Keratinocyte (primary cell): ENCODE measurements around the gene UBTFL1. TPM values are rescaled to one million over a fixed set of nuclear protein-coding genes. Genes with fewer than 3 reads are reported as not detected.

Experiments used
- DNase-seq: peaks from one replicate; pipeline ENCODE4 v3.0.0-alpha.2; 2011; ENCODE audit warnings: low read depth, missing footprints, low spot score
- FAIRE-seq: peaks from 2 replicates; lab custom pipeline; 2011; peaks lifted over from hg19 to GRCh38; lab: Jason Lieb, UNC
- H2AFZ ChIP-seq: 2 replicates; pipeline ENCODE4 v1.6.0; 2012; ENCODE audit warnings: low read length, control low read depth, inconsistent platforms; ENCODE audit not compliant: control insufficient read depth
- H3K27ac ChIP-seq: 2 replicates; pipeline ENCODE4 v1.5.1; 2011; ENCODE audit warnings: low read length; ENCODE audit not compliant: control insufficient read depth, insufficient read depth
- H3K27me3 ChIP-seq: 3 replicates; pipeline ENCODE4 v1.6.0; 2011; ENCODE audit warnings: low read length; ENCODE audit not compliant: control insufficient read depth, insufficient read depth; ENCODE audit errors: extremely low read depth
- H3K36me3 ChIP-seq, 2 experiments: 2 replicates in 1 of 2; 3 replicates in 1 of 2; pipeline ENCODE4 v1.5.1; 2011; ENCODE audit warnings: low read length in 2 of 2, mild to moderate bottlenecking in 1 of 2; ENCODE audit not compliant: control insufficient read depth in 2 of 2, insufficient read depth in 2 of 2; ENCODE audit errors: extremely low read depth in 1 of 2
- H3K4me1 ChIP-seq: 3 replicates; pipeline ENCODE4 v1.5.1; 2011; ENCODE audit warnings: low read length; ENCODE audit not compliant: control insufficient read depth, insufficient read depth; ENCODE audit errors: extremely low read depth
- H3K4me2 ChIP-seq: 3 replicates; pipeline ENCODE4 v1.6.0; 2011; ENCODE audit warnings: low read depth, low read length; ENCODE audit not compliant: control insufficient read depth, insufficient read depth; ENCODE audit errors: extremely low read depth
- H3K4me3 ChIP-seq, 3 experiments: fragments of 200-600 bp in 1 of 3; sonication (generic) in 1 of 3; 2 replicates in 2 of 3; 3 replicates in 1 of 3; pipeline ENCODE4 v1.5.1; 2011 to 2016; ENCODE audit warnings: low read length in 3 of 3, mild to moderate bottlenecking in 3 of 3, control low read depth in 2 of 3, inconsistent platforms in 1 of 3, low read depth in 1 of 3, mixed read lengths in 1 of 3, mixed run types in 1 of 3, moderate library complexity in 1 of 3; ENCODE audit not compliant: control insufficient read depth in 2 of 3, insufficient read depth in 2 of 3; ENCODE audit errors: extremely low read depth in 1 of 3
- H3K79me2 ChIP-seq: 2 replicates; pipeline ENCODE4 v1.6.0; 2012; ENCODE audit warnings: low read length; ENCODE audit not compliant: control insufficient read depth, insufficient read depth
- H3K9ac ChIP-seq: 3 replicates; pipeline ENCODE4 v1.6.0; 2011; ENCODE audit warnings: low read length; ENCODE audit not compliant: control insufficient read depth, insufficient read depth; ENCODE audit errors: extremely low read depth
- H3K9me1 ChIP-seq: 3 replicates; pipeline ENCODE4 v1.6.0; 2011; ENCODE audit warnings: low read length; ENCODE audit not compliant: control insufficient read depth, insufficient read depth; ENCODE audit errors: extremely low read depth
- H3K9me3 ChIP-seq: 2 replicates; pipeline ENCODE4 v1.5.1; 2012; ENCODE audit warnings: low read depth, low read length; ENCODE audit not compliant: control insufficient read depth
- H4K20me1 ChIP-seq: 3 replicates; pipeline ENCODE4 v1.6.0; 2011; ENCODE audit warnings: low read length; ENCODE audit not compliant: control insufficient read depth, insufficient read depth; ENCODE audit errors: extremely low read depth
- EZH2 ChIP-seq: IDR thresholded peaks from one replicate; pipeline ENCODE4 v1.6.1; 2012; ENCODE audit warnings: inconsistent platforms, mild to moderate bottlenecking, low read length, moderate library complexity
- dilution Hi-C: fragments of 300-500 bp; cut with MboI; formaldehyde crosslinking; loops from one replicate; pipeline ENCODE4 v1.7.0; 2020; ENCODE audit warnings: low sequenced_read_pairs; ENCODE audit not compliant: extremely low pct_ligation_motif_present
- polyA plus RNA-seq, 5 experiments: library from polyadenylated mRNA; depleted of rRNA in 3 of 5; stranded (reverse) in 3 of 5; stranded (forward) in 1 of 5; unstranded in 1 of 5; fragments of >200 nt; gene quantifications; 1 replicate in 1 of 5; 2 replicates in 3 of 5; 3 replicates in 1 of 5; pipeline versions ENCODE4 v1.2.1 to v1.2.3, GENCODE V29; 2011 to 2012; ENCODE audit warnings: missing spikeins in 2 of 5, low read depth in 1 of 5, low replicate concordance in 1 of 5
- TF ChIP-seq, protein P1 (sequence below), 3 experiments: IDR thresholded peaks in 1 of 3; conservative IDR thresholded peaks in 1 of 3; optimal IDR thresholded peaks in 1 of 3; 2 replicates in 2 of 3; 3 replicates in 1 of 3; pipeline versions ENCODE3 to v1.5.1; 2011; ENCODE audit warnings: low read length in 3 of 3, mild to moderate bottlenecking in 3 of 3, moderate library complexity in 2 of 3, control low read depth in 1 of 3, inconsistent platforms in 1 of 3; ENCODE audit not compliant: insufficient read depth in 2 of 3; ENCODE audit errors: extremely low read depth in 1 of 3

Gene UBTFL1
- polyA plus RNA-seq, 1 donor (not counting 4 experiments of a cell fraction or from before 2014, with no cell fraction given), result not detected

DNA sequence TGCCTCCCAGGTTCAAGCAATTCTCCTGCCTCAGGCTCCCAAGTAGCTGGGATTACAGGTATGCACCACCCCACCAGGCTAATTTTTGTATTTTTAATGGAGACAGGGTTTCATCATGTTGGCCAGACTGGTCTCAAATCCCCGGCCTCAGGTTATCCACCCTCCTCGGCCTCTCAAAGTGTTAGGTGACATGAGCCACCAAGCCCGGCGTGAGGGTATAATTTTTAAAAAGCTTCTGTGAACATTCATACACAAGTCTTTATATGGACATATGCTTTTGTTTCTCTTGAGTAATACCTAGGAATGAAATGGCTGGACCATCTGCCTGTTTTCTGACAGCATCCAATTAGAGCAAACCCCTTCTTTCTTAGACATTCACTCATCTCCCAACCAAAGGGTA is 34.4 kb downstream of the UBTFL1 start:
- no peak overlapping the region for H3K9ac ChIP-seq
- dilution Hi-C loops, result no loop called here
- no peak for FAIRE-seq

DNA sequence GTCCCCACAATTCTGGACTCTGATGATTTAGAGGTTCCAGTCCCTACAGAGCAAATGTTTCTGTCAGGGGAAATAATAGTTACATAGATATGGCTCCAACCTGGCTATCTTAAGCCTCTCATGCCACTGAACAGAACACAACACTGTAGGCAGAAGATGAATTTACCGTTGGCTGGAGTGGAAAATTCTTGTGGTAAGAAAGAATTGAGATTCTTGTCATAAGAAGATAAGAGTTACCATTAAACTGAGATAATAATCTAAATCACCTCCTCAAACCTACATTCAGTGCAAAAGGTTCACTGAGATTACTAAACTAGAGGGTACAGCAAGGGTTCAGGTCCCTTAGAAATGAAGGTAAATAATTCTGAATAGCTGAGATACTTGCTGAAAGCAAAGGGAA is 38.6 kb downstream of the UBTFL1 start:
- H3K36me3 ChIP-seq, result no peaks in the 10 kb centered on the region
- no peaks in the 10 kb centered on the region for H3K4me1 ChIP-seq
- H3K9me3 ChIP-seq, result no peaks in the 10 kb centered on the region
- no peaks in the 10 kb centered on the region for H3K9me1 ChIP-seq
- H3K27me3 ChIP-seq, result no peaks in the 10 kb centered on the region
- no peak overlapping the region for H3K4me2 ChIP-seq
- no peaks in the 10 kb centered on the region for H3K79me2 ChIP-seq
- H4K20me1 ChIP-seq, result no peaks in the 10 kb centered on the region
- FAIRE-seq (no peak), DNase-seq (no peak)
- no peak for TF ChIP-seq EZH2
- TF ChIP-seq, protein P1, sequence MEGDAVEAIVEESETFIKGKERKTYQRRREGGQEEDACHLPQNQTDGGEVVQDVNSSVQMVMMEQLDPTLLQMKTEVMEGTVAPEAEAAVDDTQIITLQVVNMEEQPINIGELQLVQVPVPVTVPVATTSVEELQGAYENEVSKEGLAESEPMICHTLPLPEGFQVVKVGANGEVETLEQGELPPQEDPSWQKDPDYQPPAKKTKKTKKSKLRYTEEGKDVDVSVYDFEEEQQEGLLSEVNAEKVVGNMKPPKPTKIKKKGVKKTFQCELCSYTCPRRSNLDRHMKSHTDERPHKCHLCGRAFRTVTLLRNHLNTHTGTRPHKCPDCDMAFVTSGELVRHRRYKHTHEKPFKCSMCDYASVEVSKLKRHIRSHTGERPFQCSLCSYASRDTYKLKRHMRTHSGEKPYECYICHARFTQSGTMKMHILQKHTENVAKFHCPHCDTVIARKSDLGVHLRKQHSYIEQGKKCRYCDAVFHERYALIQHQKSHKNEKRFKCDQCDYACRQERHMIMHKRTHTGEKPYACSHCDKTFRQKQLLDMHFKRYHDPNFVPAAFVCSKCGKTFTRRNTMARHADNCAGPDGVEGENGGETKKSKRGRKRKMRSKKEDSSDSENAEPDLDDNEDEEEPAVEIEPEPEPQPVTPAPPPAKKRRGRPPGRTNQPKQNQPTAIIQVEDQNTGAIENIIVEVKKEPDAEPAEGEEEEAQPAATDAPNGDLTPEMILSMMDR (optimal IDR thresholded peaks at IDR 0.05 in 1 of 3, IDR thresholded peaks at IDR 0.05 in 1 of 3, conservative IDR thresholded peaks at IDR 0.05 in 1 of 3; ENCODE audit: extremely low read depth in 1 of 3, insufficient read depth in 2 of 3, low read length in 3 of 3), result no peak
- no peak overlapping the region for H3K9ac ChIP-seq
- no peak overlapping the region for H3K27ac ChIP-seq
- no peak overlapping the region for H3K4me3 ChIP-seq
- H2AFZ ChIP-seq, result no peak overlapping the region
- dilution Hi-C loops, result no loop called here

More for the DNA sequence above, 34.4 kb downstream of the UBTFL1 start:
- Histone ChIP-seq H3K36me3 (no peaks in the 10 kb centered on the region), H3K4me2 (no peak overlapping the region), H2AFZ (no peak overlapping the region), H3K27me3 (no peaks in the 10 kb centered on the region), H3K4me1 (no peaks in the 10 kb centered on the region), H3K79me2 (no peaks in the 10 kb centered on the region), H4K20me1 (no peaks in the 10 kb centered on the region), H3K9me1 (no peaks in the 10 kb centered on the region), H3K4me3 (no peak overlapping the region), H3K27ac (no peak overlapping the region), H3K9me3 (no peaks in the 10 kb centered on the region)
- TF ChIP-seq, protein P1 (optimal IDR thresholded peaks at IDR 0.05 in 1 of 3, IDR thresholded peaks at IDR 0.05 in 1 of 3, conservative IDR thresholded peaks at IDR 0.05 in 1 of 3; ENCODE audit: extremely low read depth in 1 of 3, insufficient read depth in 2 of 3, low read length in 3 of 3), result no peak
- no peak for TF ChIP-seq EZH2
- no peak for DNase-seq
